ENCODE data around the gene PLA2G7.

The PLA2G7 gene

GRCh38 chr6:46688117-46688965 is 46.8 kb downstream of the PLA2G7 start:
- H3K4me1 Mint-ChIP-seq (ENCODE audit: low read depth) = no peaks in the 10 kb centered on the region

GRCh38 chr6:46687619-46688097 is 47.5 kb downstream of the PLA2G7 start, which contains the start of gene TDRD6:
TSS of gene TDRD6 (plus strand) at chr6:46687885. CDS start at chr6:46688129, 244 bp downstream.
- Mint-ChIP-seq H3K4me3 (no peak within 1 kb of the TSS), H3K27ac (no peak within 1 kb of the TSS), H3K4me1 (ENCODE audit: low read depth) (no peaks in the 10 kb centered on the region), H3K9me3 (no peaks in the 10 kb centered on the region), H3K36me3 (ENCODE audit: low read depth) (no peaks in the 10 kb centered on the region), H3K27me3 (peaks cover 14% of the 10 kb centered on the region)
- no peak for DNase-seq

More at GRCh38 chr6:46688117-46688965, 46.8 kb downstream of the PLA2G7 start:
- no peak overlapping the region for H3K27ac Mint-ChIP-seq
- H3K27me3 Mint-ChIP-seq = peaks cover 15% of the 10 kb centered on the region
- no peaks in the 10 kb centered on the region for H3K9me3 Mint-ChIP-seq
- H3K36me3 Mint-ChIP-seq (ENCODE audit: low read depth) = no peaks in the 10 kb centered on the region
- DNase-seq = no peak
- no peak overlapping the region for H3K4me3 Mint-ChIP-seq

DNA sequence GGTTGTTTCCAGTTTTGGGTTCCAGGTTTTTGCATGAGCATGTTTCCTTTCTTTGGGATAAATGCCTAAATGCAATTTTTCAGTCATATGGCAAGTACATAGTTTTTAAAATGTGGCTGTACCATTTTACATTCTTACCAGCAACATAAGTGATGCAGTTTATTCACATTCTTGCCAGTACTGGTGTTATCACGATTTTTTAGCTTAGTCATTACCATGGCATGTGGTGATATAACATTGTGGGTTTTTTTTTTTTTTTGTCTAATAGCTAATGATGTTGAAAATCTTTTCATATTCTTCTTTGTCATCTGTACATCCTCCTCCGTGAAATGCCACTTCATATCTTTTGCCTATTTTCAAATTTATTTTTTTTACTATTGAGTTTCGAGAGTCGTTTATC is 50.4 kb downstream of the PLA2G7 start:
- DNase-seq = no peak
- H3K4me3 Mint-ChIP-seq = no peak overlapping the region

GRCh38 chr6:46677314-46677654 is 57.9 kb downstream of the PLA2G7 start:
- no peak overlapping the region for H3K27ac Mint-ChIP-seq
- no peaks in the 10 kb centered on the region for H3K36me3 Mint-ChIP-seq (ENCODE audit: low read depth)
- no peak overlapping the region for H3K4me3 Mint-ChIP-seq
- no peak for DNase-seq
- no peaks in the 10 kb centered on the region for H3K4me1 Mint-ChIP-seq (ENCODE audit: low read depth)
- H3K9me3 Mint-ChIP-seq = no peaks in the 10 kb centered on the region
- peaks cover 17% of the 10 kb centered on the region for H3K27me3 Mint-ChIP-seq

More for the DNA sequence above, 50.4 kb downstream of the PLA2G7 start:
- Mint-ChIP-seq H3K27me3 (peaks cover 24% of the 10 kb centered on the region), H3K27ac (no peak overlapping the region), H3K4me1 (ENCODE audit: low read depth) (no peaks in the 10 kb centered on the region), H3K36me3 (ENCODE audit: low read depth) (no peaks in the 10 kb centered on the region), H3K9me3 (no peaks in the 10 kb centered on the region)

GRCh38 chr6:46676604-46677313 is 58.4 kb downstream of the PLA2G7 start:
- H3K4me1 Mint-ChIP-seq (ENCODE audit: low read depth) = no peaks in the 10 kb centered on the region
- no peak overlapping the region for H3K4me3 Mint-ChIP-seq

DNA sequence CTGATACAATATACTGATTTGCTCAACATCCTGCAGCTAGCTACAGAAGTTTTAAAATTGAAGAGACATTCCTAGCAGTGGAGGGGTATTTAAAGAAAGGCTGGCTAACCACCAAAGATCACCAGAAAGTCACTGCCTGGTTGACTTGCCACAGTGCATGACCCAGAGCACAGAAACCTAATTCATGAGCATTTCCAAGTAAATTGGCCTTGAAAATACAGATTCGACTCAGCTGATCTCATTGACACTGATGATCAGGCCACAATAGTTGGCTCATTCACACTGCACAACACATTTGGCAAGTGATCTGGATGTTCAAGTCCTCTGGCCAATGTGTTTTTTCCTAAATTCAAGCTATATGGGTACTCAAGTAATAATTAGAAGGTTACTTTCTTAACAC is 60.8 kb downstream of the PLA2G7 start:
- no peaks in the 10 kb centered on the region for H3K4me1 Mint-ChIP-seq (ENCODE audit: low read depth)
- no peaks in the 10 kb centered on the region for H3K9me3 Mint-ChIP-seq
- no peak for DNase-seq
- H3K36me3 Mint-ChIP-seq (ENCODE audit: low read depth) = no peaks in the 10 kb centered on the region
- H3K27me3 Mint-ChIP-seq = peaks cover 3% of the 10 kb centered on the region
- H3K27ac Mint-ChIP-seq = no peak overlapping the region
- H3K4me3 Mint-ChIP-seq = no peak overlapping the region

More at GRCh38 chr6:46676604-46677313, 58.4 kb downstream of the PLA2G7 start:
- H3K9me3 Mint-ChIP-seq = no peaks in the 10 kb centered on the region
- H3K36me3 Mint-ChIP-seq (ENCODE audit: low read depth) = no peaks in the 10 kb centered on the region
- no peak for DNase-seq
- peaks cover 12% of the 10 kb centered on the region for H3K27me3 Mint-ChIP-seq
- no peak overlapping the region for H3K27ac Mint-ChIP-seq

DNA sequence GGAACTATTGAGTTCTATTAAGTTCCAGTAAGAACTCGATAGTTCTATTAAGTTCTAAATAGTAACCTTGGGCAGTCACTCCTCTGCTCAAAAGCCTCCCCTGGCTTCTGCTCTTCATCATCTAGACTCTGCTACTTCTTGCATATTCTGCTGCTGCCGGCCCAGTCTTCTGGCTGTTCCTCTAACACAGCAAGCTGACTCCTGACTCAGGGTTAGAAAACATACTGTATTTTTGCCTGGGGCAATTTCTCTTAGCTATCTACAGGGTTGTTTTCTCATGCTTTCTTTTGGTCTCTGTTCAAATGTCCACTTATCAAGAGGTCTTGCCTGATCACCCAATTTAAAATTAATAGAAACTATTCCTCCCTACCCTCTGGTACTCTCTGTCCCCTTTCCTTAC is 67.8 kb downstream of the PLA2G7 start:
- Mint-ChIP-seq H3K4me3 (no peak overlapping the region), H3K9me3 (no peaks in the 10 kb centered on the region), H3K27me3 (peaks cover 4% of the 10 kb centered on the region), H3K27ac (no peak overlapping the region), H3K4me1 (ENCODE audit: low read depth) (no peaks in the 10 kb centered on the region), H3K36me3 (ENCODE audit: low read depth) (no peaks in the 10 kb centered on the region)
- no peak for DNase-seq

DNA sequence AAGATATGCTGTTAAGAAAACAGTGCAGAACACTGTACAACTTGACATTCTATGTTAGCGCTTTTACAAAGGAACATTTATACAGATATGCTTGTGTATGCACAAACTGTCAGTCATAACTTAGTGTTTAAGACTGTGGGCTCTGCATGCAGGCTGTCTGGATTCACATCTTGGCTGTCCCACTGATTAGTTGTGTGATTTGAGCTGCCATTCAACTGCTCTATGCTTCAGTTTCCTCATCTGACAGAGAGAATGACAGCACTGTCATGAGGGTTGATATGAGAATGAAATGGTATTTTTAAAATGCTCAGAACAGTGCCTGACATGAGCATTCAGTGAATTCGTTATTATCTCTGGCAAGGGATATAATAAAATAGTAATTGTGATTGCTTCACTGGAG is 73.7 kb downstream of the PLA2G7 start:
- no peaks in the 10 kb centered on the region for H3K9me3 Mint-ChIP-seq
- no peaks in the 10 kb centered on the region for H3K36me3 Mint-ChIP-seq (ENCODE audit: low read depth)
- H3K4me1 Mint-ChIP-seq (ENCODE audit: low read depth) = no peaks in the 10 kb centered on the region
- H3K4me3 Mint-ChIP-seq = no peak overlapping the region
- no peak for DNase-seq
- H3K27ac Mint-ChIP-seq = no peak overlapping the region
- peaks cover 10% of the 10 kb centered on the region for H3K27me3 Mint-ChIP-seq

DNA sequence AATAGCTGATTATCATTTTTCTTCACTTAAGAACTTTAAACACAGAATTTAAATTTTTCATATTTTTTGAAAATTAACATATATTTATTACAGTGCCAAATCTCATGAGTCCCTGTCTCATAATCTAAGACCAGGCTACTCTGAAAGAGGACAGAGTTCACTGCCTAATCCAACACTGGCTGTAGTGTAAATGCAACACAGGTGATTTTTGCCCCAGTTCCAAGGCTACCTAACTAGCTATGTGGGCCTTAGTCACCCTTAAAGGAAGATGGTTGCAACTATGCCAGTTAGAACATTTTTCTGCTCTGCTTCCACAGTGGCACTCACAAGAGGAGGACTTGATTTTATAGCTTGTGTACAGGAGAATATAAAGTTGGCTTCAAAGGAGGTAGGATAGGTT is 77.5 kb downstream of the PLA2G7 start:
- peaks cover 7% of the 10 kb centered on the region for H3K4me1 Mint-ChIP-seq (ENCODE audit: low read depth)
- H3K9me3 Mint-ChIP-seq = no peaks in the 10 kb centered on the region
- no peaks in the 10 kb centered on the region for H3K36me3 Mint-ChIP-seq (ENCODE audit: low read depth)

GRCh38 chr6:46655803-46656202 is 79.4 kb downstream of the PLA2G7 start:
- no peaks in the 10 kb centered on the region for H3K36me3 Mint-ChIP-seq (ENCODE audit: low read depth)
- DNase-seq = no peak
- H3K9me3 Mint-ChIP-seq = no peaks in the 10 kb centered on the region
- H3K27ac Mint-ChIP-seq = no peak overlapping the region
- H3K4me3 Mint-ChIP-seq = no peak overlapping the region
- peaks cover 60% of the 10 kb centered on the region for H3K27me3 Mint-ChIP-seq
- peaks cover 14% of the 10 kb centered on the region for H3K4me1 Mint-ChIP-seq (ENCODE audit: low read depth)

More for the DNA sequence above, 77.5 kb downstream of the PLA2G7 start:
- Mint-ChIP-seq H3K27ac (no peak overlapping the region), H3K4me3 (no peak overlapping the region), H3K27me3 (peaks cover 43% of the 10 kb centered on the region)
- no peak for DNase-seq

Measured in activated T-cell treated with anti-CD3 and anti-CD28 coated beads, Interleukin-2, amount 50 U/mL, for 24 hours (primary cell).